HG03039 (cell line): ENCODE data around the gene TMEM184B.

Experiments
- ATAC-seq: cut with Tn5 transposase; IDR thresholded peaks from one replicate; pipeline ENCODE4 v1.9.1; 2021; ENCODE audit warnings: mild to moderate bottlenecking, moderate library complexity; ENCODE audit not compliant: unreplicated experiment

TMEM184B gene

DNA sequence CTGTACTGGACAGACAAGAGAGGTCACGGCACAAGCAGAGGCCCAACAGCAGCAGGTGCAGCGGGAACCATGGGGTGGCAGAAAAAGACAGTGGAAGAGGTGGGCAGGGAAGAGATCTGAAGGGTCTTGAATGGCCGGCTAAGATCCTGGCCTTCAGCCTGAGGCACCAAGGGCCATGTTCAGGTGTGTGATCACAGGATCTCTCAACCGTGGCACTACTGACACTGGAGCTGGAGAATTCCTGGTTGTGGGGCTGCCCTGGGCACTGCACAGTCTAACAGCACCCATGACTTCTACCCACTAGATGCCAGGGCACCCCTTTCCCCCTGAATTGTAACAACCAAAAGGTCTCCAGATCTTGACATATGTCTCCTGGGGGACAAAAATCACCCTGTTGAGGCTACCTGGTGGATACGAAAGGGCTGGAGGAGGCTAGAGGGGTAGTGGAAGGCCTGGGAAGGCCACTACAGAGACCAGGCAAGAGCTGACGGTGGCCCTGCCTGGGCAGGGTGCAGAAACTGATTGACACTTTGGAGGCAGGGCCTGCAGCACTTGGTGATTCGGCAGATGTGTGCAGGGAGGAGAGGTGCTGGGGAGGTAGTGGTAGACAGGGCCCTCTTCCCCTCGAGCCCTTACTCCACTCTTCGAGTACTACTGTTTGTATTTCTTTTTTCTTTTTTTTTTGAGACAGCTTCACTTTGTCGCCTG, 36.1 kb upstream of the TMEM184B start:
- ATAC-seq: no peak

- ATAC-seq: peak; percentile 43
These were observed 33.0 kb upstream of the TMEM184B start for GRCh38 chr22:38305471-38306448.

DNA sequence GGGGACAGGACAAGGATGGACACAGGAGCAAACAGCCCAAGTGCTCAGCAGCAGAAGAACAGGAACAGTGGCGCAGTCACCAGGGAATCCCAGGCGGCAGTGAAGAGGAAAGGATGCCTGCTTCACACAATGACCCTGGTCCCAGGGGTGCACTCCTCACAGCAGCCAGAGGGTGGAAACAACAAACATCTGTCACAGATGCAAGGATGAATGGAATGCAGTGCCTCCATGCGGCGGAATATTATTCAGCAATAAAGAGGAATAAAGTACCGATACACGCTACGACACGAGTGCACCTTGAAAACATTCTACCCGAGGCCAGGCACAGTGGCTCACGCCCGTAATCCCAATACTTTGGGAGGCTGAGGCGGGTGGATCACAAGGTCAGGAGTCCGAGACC, 31.7 kb upstream of the TMEM184B start:
- no peak for ATAC-seq

DNA sequence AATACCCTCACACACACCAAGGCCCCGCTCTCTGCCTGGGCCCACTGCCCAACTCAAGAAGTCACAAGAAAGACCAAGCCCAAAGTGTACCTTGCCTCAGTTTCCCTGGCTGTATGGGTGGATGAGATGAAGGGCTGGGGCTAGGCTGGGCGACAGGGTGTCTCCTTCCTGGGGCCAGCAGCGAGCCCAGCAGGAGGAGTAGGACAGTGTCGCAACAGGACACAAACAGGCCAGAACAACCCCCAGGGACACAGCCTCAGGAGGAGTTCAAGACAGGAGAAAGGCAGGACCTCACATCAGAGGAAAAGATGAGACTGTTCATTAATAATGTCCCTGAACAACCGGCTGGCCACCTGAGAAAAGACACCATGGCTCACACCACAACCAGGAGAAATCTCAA, 31.2 kb upstream of the TMEM184B start:
- no peak for ATAC-seq

GRCh38 chr22:38302906-38303305, 30.1 kb upstream of the TMEM184B start:
- no peak for ATAC-seq

- ATAC-seq: no peak
These were observed 28.1 kb upstream of the TMEM184B start for GRCh38 chr22:38300946-38301345.

DNA sequence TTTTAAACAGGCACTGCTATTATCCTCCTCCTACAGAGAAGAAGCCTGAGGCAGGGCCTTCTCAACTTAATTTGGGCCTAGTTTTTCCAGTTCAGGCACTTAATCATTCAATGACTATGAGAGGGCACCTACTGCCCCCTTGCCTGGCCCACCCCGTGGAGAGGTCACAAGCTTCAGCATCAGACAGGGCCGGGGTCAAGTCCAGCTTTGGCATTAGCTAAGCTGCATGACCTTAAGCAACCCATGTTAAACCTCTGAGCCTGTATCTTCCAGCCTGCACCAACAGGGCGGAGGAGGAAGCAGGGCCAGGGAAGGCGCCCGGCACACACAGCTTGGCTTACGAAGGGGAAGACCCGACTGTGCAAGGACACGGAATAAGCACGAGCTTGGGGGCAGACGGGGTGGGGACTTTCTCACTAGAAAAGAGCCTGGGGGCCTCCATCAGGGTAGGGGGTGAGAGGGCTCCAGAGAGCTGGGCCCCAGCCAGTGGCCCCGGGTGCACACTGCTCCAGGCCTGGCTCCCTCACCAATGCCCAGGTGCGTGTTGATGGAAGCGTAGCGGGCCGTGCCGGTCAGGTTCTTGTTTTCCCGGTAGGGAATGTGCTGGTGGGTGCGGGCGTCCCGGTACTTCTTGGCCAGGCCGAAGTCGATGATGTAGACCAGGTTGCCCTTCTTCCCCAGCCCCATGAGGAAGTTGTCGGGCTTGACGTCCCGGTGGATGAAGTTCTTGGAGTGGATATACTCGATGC, 27.6 kb upstream of the TMEM184B start:
- no peak for ATAC-seq

DNA sequence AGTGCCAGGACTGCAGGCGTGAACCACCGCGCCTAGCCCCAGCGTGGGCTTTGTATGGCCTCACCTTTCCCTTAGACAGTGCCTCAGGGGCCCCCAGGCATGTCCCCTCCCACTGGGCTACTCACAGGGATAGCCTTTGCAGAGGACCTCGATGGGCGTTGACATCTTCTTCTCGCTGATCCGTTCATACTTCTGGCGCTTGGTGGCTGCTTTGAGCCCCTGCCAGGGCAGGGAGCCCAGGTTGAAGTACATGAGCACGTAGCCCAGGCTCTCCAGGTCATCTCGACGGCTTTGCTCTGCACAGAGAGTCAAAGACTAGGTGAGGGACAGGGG, 26.9 kb upstream of the TMEM184B start:
- ATAC-seq: no peak

DNA sequence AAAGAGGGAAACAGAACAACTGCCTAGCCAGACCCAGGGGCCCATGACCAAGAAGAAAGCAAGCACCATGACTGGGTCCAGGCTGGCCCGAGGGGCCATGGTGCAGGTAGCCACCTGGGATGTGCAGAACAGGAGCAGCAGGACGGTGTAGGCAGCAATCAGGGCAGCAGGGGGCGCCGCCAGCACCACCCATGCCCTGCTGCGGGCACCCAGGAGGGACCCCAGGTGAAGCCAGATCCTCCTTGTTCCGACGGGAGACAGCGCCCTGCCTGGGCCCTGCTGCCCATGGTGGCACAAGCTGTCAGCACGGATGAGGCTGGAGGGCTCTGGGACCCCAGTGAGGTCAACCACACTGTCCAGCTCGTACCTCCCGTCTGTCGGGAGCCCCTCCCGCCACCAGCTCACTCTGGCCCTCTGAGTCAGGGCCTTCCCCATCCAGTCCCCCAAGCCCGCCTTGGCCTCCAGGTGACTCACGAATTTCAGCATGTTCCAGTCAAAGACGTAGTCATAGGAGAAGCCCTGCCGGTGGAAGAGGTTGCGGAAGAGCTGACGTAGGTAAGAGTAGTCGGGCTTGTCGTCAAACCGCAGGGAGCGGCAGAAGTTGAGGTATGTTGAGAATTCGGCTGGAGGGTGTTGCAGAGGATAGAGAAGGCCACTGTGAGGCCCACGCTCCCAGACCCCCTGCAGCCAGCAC, 25.6 kb upstream of the TMEM184B start:
- ATAC-seq: no peak

- ATAC-seq: no peak
These were observed 23.6 kb upstream of the TMEM184B start for GRCh38 chr22:38296372-38296771.

DNA sequence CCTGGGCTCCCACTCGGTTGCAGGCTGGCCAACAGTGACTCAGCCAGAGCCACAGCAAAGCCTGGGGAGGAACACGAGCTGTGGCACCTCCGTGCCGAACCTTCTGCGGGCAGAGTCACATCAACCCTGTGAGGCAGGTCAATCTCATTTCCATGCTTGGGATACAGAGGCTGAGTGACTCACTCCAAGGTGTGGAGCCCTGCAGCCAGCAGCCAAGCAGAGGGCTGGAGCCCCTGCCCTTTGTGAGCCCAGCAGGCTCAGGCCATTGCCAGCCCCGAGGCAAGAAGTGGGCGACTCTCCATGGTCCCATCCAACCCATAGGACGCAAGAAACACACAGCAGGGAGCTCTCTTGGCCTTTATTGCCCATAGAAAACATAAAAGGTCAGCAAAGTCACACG, 23.1 kb upstream of the TMEM184B start:
- ATAC-seq: no peak

- no peak for ATAC-seq
These were observed 22.5 kb upstream of the TMEM184B start for GRCh38 chr22:38295339-38295738.

GRCh38 chr22:38294193-38294592, 21.4 kb upstream of the TMEM184B start:
- ATAC-seq: no peak

DNA sequence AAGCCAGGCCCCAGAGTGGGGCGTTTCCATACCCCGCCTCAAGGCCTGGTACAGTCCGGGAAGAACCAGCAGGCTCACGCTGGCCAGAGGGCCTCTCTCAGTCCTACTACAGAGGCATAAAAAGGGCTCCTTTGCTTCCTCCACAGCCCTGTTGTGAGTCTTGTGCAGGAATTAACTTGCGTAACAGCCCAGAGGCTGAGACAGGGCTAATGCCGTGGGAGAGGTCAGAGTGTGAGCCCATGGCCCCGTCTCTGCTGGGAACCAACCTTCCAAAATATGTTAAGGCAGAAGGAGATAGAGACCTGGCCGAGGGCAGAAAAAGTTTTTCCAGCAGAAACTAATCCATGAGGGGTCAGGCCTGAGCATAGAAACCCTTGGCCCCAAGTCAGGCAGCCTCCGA, 19.9 kb upstream of the TMEM184B start:
- ATAC-seq: no peak

DNA sequence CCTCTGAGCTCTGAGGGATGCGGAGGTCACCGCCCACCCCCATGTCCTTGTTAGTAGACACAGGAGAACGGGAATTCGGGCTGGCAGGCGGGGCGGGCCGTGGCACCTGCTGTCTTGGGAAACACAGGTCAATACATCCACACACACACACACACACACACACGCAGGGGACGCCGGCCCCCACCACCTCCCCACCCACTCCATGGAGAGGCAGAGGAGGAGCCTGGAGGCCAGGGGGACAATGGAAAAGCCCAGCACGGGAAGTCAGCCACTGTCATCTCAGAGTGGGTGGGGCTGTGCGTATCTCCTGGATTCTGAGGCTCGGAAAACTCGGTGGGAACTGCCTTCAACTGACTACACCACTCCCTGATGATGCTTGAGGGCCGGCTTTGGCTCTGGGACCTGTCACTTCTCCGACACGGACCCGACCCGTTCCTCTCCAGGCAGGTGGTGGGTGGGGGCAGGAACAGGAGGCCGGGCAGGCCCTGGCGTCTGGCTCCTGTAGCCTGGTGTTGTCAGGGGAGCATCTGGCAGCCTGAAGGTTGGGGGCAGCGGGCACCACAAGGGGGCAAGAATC, 18.5 kb upstream of the TMEM184B start:
- ATAC-seq: no peak

DNA sequence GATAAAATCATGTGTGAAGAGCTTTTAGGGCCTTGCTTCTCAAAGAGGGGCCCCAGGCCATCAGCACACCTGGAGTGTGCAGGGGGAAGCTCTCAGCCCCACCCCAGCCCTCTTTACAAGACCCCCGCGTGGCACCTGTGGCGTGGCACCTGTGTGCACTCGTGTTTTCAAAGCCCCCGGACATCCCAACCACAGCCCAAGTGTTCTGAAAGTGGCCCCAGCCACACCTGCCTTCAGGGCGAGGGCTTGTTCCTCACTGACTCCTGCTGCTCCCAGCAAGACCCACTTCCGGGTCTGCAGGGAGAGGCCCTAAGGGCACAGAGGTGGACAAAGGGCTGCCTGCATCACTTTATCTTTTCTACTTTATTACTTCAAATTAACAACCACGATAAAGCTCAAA, 17.5 kb upstream of the TMEM184B start:
- ATAC-seq: no peak

DNA sequence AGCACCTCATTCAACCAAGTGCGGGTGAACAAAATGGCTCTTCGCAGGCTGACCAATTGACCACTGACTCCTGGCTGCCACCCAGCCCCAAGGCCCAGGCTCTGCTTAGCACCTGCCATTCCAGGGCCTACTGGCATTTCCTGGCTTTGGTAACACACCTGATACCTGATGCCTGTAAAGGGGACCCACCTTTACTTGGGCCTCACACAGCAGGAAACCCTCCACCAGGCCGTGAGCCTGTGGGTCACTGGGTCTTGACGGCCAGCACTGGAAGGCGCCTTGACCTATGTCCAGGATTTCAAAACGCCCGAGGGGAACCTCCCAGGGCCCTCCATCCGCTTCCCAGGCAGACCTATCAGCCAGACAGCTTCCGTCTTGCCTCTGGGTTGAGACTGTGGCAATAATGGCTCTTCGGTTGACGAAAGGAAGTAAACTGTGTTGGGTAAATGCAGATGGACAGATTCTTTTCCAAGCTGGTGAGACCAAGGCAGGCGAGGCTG, 16.8 kb upstream of the TMEM184B start:
- no peak for ATAC-seq

GRCh38 chr22:38286915-38287669, 14.3 kb upstream of the TMEM184B start:
- ATAC-seq: no peak

DNA sequence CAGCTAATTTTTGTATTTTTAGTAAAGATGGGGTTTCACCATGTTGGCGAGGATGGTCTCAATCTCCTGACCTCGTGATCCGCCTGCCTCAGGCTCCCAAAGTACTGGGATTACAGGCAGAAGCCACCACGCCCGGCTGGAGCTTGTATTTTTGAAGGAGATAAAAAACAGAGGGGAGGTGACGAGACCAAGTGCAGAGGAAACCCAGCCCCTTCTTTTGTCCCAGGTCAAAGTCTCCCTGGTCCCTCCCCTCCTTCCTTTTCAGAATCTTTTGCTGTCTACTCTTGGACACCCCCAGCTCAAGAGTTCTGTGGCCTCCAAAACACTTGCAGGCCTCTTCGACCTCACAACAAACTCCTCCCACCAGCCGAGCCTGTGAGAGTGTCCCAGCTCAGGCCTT, 12.2 kb upstream of the TMEM184B start:
- ATAC-seq: no peak

- ATAC-seq: no peak
These were observed 11.2 kb upstream of the TMEM184B start for GRCh38 chr22:38284042-38284402.
